Hepatocyte (in vitro differentiated cells): ENCODE data around the gene OGDH. TPM values are rescaled to one million over a fixed set of nuclear protein-coding genes. Genes with fewer than 3 reads are reported as not detected.
A peak's percentile ranks its signal among the peaks of the same experiment; 100 is the strongest.

ENCODE experiments used
- DNase-seq: peaks from one replicate; pipeline ENCODE4 v3.0.0-alpha.2; 2016; ENCODE audit warnings: low spot score
- H2AFZ ChIP-seq: fragments of 200-600 bp; sonication (generic); 2 replicates; pipeline ENCODE4 v1.6.0; 2016; ENCODE audit warnings: antibody characterized with exemption, mild to moderate bottlenecking
- H3K27ac ChIP-seq: fragments of 200-600 bp; sonication (generic); 2 replicates; pipeline ENCODE4 v1.5.1; 2016; ENCODE audit warnings: mild to moderate bottlenecking
- H3K27me3 ChIP-seq: fragments of 200-600 bp; sonication (generic); 2 replicates; pipeline ENCODE4 v1.6.1; 2016
- H3K36me3 ChIP-seq: fragments of 200-600 bp; sonication (generic); replicated peaks from 2 replicates; pipeline ENCODE4 v1.5.1; 2016; ENCODE audit warnings: low read depth; ENCODE audit not compliant: insufficient read depth
- H3K4me1 ChIP-seq: fragments of 200-600 bp; sonication (generic); 2 replicates; pipeline ENCODE4 v1.5.1; 2016; ENCODE audit warnings: mild to moderate bottlenecking, moderate library complexity; ENCODE audit not compliant: insufficient read depth
- H3K4me2 ChIP-seq: fragments of 200-600 bp; sonication (generic); 2 replicates; pipeline ENCODE4 v1.6.0; 2016
- H3K4me3 ChIP-seq: fragments of 200-600 bp; sonication (generic); 2 replicates; pipeline ENCODE4 v1.5.1; 2016; ENCODE audit warnings: mild to moderate bottlenecking
- H3K79me2 ChIP-seq: fragments of 200-600 bp; sonication (generic); 2 replicates; pipeline ENCODE4 v1.6.0; 2017; ENCODE audit warnings: mild to moderate bottlenecking
- H3K9me2 ChIP-seq: fragments of 200-600 bp; sonication (generic); replicated peaks from 2 replicates; pipeline ENCODE4 v1.6.0; 2017; ENCODE audit warnings: mild to moderate bottlenecking; ENCODE audit not compliant: insufficient read depth
- H3K9me3 ChIP-seq: fragments of 200-600 bp; sonication (generic); 2 replicates; pipeline ENCODE4 v1.5.1; 2016; ENCODE audit warnings: low read depth, mild to moderate bottlenecking
- H4K20me1 ChIP-seq: fragments of 200-600 bp; sonication (generic); 2 replicates; pipeline ENCODE4 v1.6.0; 2016; ENCODE audit warnings: mild to moderate bottlenecking; ENCODE audit not compliant: insufficient read depth, poor library complexity, severe bottlenecking
- CTCF ChIP-seq: fragments of 200-600 bp; sonication (generic); IDR thresholded peaks from 2 replicates; pipeline ENCODE4 v1.5.1; 2016; ENCODE audit warnings: antibody characterized with exemption, mild to moderate bottlenecking; ENCODE audit not compliant: poor library complexity
- EZH2 ChIP-seq: fragments of 200-600 bp; sonication (generic); IDR thresholded peaks from 2 replicates; pipeline ENCODE4 v1.6.1; 2016; ENCODE audit warnings: antibody characterized with exemption, mild to moderate bottlenecking, borderline replicate concordance
- EZH2phosphoT487 ChIP-seq: fragments of 200-600 bp; sonication (generic); IDR thresholded peaks from one replicate; pipeline ENCODE4 v1.6.1; 2018; ENCODE audit warnings: antibody characterized with exemption, mild to moderate bottlenecking, low read depth, moderate library complexity; ENCODE audit not compliant: unreplicated experiment, severe bottlenecking
- WGBS: methylation state at CpG from one replicate; pipeline ENCODE4 v1.1.6; 2016; ENCODE audit warnings: low lambda C conversion rate; ENCODE audit errors: missing lambda C conversion rate; 5-methylcytosine and 5-hydroxymethylcytosine counted together
- polyA plus RNA-seq: library from polyadenylated mRNA; unstranded; fragments of >200 nt; fragmentation: Nextera tagmentation; extraction: Ambion mirVana; gene quantifications from 2 replicates; pipeline ENCODE4 v1.2.1, GENCODE V29; 2016
- total RNA-seq: library from RNA; depleted of rRNA; stranded (reverse); fragments of >200 nt; gene quantifications from 2 replicates; pipeline ENCODE4 v1.2.3, GENCODE V29; 2014

The OGDH gene
- total and polyA plus RNA-seq, 2 experiments from 2014 or later, result 40.8 to 65.3 TPM

- Histone ChIP-seq H3K9me3 (no peaks in the 10 kb centered on the region), H3K27ac (no peak overlapping the region), H3K4me1 (peaks cover 10% of the 10 kb centered on the region), H3K36me3 (no peaks in the 10 kb centered on the region), H3K9me2 (no peaks in the 10 kb centered on the region), H3K4me3 (no peak overlapping the region), H3K4me2 (no peak overlapping the region), H4K20me1 (peaks cover 6% of the 10 kb centered on the region), H3K27me3 (no peaks in the 10 kb centered on the region), H3K79me2 (peaks cover 89% of the 10 kb centered on the region), H2AFZ (no peak overlapping the region)
- TF ChIP-seq CTCF (no peak), EZH2 (no peak), EZH2phosphoT487 (no peak)
- 80% methylated on average over 6 of the region's 6 CpGs for WGBS
- no peak for DNase-seq
Measured at GRCh38 chr7:44625526-44626471, 19.4 kb downstream of the OGDH start.

- no peaks in the 10 kb centered on the region for H3K27me3 ChIP-seq
- H3K4me2 ChIP-seq, result no peak overlapping the region
- peaks cover 81% of the 10 kb centered on the region for H3K79me2 ChIP-seq
- TF ChIP-seq EZH2phosphoT487, result no peak
- no peak for TF ChIP-seq CTCF
- no peak for TF ChIP-seq EZH2
- H3K4me3 ChIP-seq, result no peak overlapping the region
- no peaks in the 10 kb centered on the region for H3K36me3 ChIP-seq
- DNase-seq, result no peak
- H4K20me1 ChIP-seq, result peaks cover 6% of the 10 kb centered on the region
- H3K4me1 ChIP-seq, result peaks cover 19% of the 10 kb centered on the region
- H3K27ac ChIP-seq, result no peak overlapping the region
- H3K9me2 ChIP-seq, result no peaks in the 10 kb centered on the region
- 85% methylated on average over 4 of the region's 4 CpGs for WGBS
- H3K9me3 ChIP-seq, result no peaks in the 10 kb centered on the region
- no peak overlapping the region for H2AFZ ChIP-seq
Measured at GRCh38 chr7:44626620-44627019, 20.2 kb downstream of the OGDH start.

- Histone ChIP-seq H3K36me3 (no peaks in the 10 kb centered on the region), H2AFZ (no peak overlapping the region), H3K79me2 (peaks cover 56% of the 10 kb centered on the region), H3K27me3 (no peaks in the 10 kb centered on the region), H3K9me3 (no peaks in the 10 kb centered on the region), H3K4me1 (peaks cover 41% of the 10 kb centered on the region), H4K20me1 (no peaks in the 10 kb centered on the region), H3K27ac (peak overlapping the region; percentile 16), H3K9me2 (no peaks in the 10 kb centered on the region), H3K4me3 (no peak overlapping the region), H3K4me2 (no peak overlapping the region)
- DNase-seq, result no peak
- TF ChIP-seq EZH2 (no peak), CTCF (no peak), EZH2phosphoT487 (no peak)
- WGBS, result 84% methylated on average over 13 of the region's 13 CpGs
Measured at GRCh38 chr7:44629829-44630522, 23.5 kb downstream of the OGDH start.
